SK-N-SH treated with all-trans-retinoic acid at 6 μM for 48 hours (cell line): Measurements from ENCODE around the gene CWC27.

Experiments
- ATAC-seq: fragments of 200-7000 bp; cut with Tn5 transposase; 3 replicates; pipeline ENCODE4 v1.9.1; 2020; ENCODE audit warnings: mild to moderate bottlenecking, moderate library complexity
- ARNTL ChIP-seq: fragments of 450-650 bp; formaldehyde crosslinking; IDR thresholded peaks from 2 replicates; pipeline ENCODE4 v1.5.0; 2020; ENCODE audit warnings: low read depth, mild to moderate bottlenecking, moderate library complexity, borderline replicate concordance
- BACH2 ChIP-seq: fragments of 250-450 bp; sonication (Bioruptor Pico); IDR thresholded peaks from 2 replicates; pipeline ENCODE4 v1.9.0; 2021; ENCODE audit warnings: mild to moderate bottlenecking, borderline replicate concordance
- CSDC2 ChIP-seq: fragments of 250-450 bp; sonication (Bioruptor Pico); IDR thresholded peaks from 2 replicates; pipeline ENCODE4 v1.5.0; 2020; ENCODE audit warnings: mild to moderate bottlenecking, moderate library complexity
- ESRRG ChIP-seq: fragments of 250-450 bp; sonication (Bioruptor Pico); IDR thresholded peaks from 2 replicates; pipeline ENCODE4 v1.6.1; 2021; ENCODE audit warnings: mild to moderate bottlenecking
- GLIS3 ChIP-seq: fragments of 250-450 bp; sonication (Bioruptor Pico); IDR thresholded peaks from 2 replicates; pipeline ENCODE4 v1.5.0; 2020; ENCODE audit warnings: mild to moderate bottlenecking, moderate library complexity
- ISL1 ChIP-seq: fragments of 250-450 bp; sonication (Bioruptor Pico); IDR thresholded peaks from 2 replicates; pipeline ENCODE4 v2.1.2; 2022; ENCODE audit warnings: mild to moderate bottlenecking, moderate library complexity
- OSR1 ChIP-seq: fragments of 250-450 bp; sonication (Bioruptor Pico); IDR thresholded peaks from 2 replicates; pipeline ENCODE4 v1.8.0; 2022; ENCODE audit warnings: moderate library complexity, mild to moderate bottlenecking, inconsistent platforms
- PPARA ChIP-seq: fragments of 250-450 bp; sonication (Bioruptor Pico); IDR thresholded peaks from 2 replicates; pipeline ENCODE4 v1.5.0; 2020; ENCODE audit warnings: mild to moderate bottlenecking, borderline replicate concordance
- RARB ChIP-seq: fragments of 250-450 bp; sonication (Bioruptor Pico); IDR thresholded peaks from 2 replicates; pipeline ENCODE4 v1.8.0; 2021; ENCODE audit warnings: mild to moderate bottlenecking, moderate library complexity
- SNAI2 ChIP-seq: fragments of 250-450 bp; sonication (Bioruptor Pico); IDR thresholded peaks from 2 replicates; pipeline ENCODE4 v1.5.0; 2020; ENCODE audit warnings: mild to moderate bottlenecking, moderate library complexity
- TCF4 ChIP-seq: fragments of 250-450 bp; sonication (Bioruptor Pico); IDR thresholded peaks from 2 replicates; pipeline ENCODE4 v1.8.0; 2021; ENCODE audit warnings: mild to moderate bottlenecking, moderate library complexity, borderline replicate concordance
- TOX ChIP-seq: fragments of 250-450 bp; sonication (Bioruptor Pico); IDR thresholded peaks from 2 replicates; pipeline ENCODE4 v1.8.0; 2021; ENCODE audit warnings: mild to moderate bottlenecking, moderate library complexity, borderline replicate concordance
- ZC3H10 ChIP-seq: fragments of 250-450 bp; sonication (Bioruptor Pico); IDR thresholded peaks from 2 replicates; pipeline ENCODE4 v1.5.1; 2021; ENCODE audit warnings: mild to moderate bottlenecking, moderate library complexity
- ZFP3 ChIP-seq: fragments of 250-450 bp; sonication (Bioruptor Pico); IDR thresholded peaks from 2 replicates; pipeline ENCODE4 v1.5.0; 2020; ENCODE audit warnings: mild to moderate bottlenecking, moderate library complexity
- ZFP30 ChIP-seq: fragments of 450-650 bp; formaldehyde crosslinking; IDR thresholded peaks from 2 replicates; pipeline ENCODE4 v1.5.0; 2022; ENCODE audit warnings: mild to moderate bottlenecking, moderate library complexity
- ZNF565 ChIP-seq: fragments of 450-650 bp; formaldehyde crosslinking; conservative IDR thresholded peaks from 2 replicates; pipeline ENCODE4 v1.5.0; 2020; ENCODE audit warnings: low read depth, mild to moderate bottlenecking, moderate library complexity
- ZNF70 ChIP-seq: fragments of 450-650 bp; formaldehyde crosslinking; IDR thresholded peaks from 2 replicates; pipeline ENCODE4 v1.5.0; 2020; ENCODE audit warnings: mild to moderate bottlenecking, moderate library complexity
- ZNF8 ChIP-seq: fragments of 450-650 bp; formaldehyde crosslinking; IDR thresholded peaks from 2 replicates; pipeline ENCODE4 v1.5.0; 2020; ENCODE audit warnings: mild to moderate bottlenecking, moderate library complexity
- TF ChIP-seq, protein P1 (sequence below): fragments of 250-450 bp; sonication (Bioruptor Pico); IDR thresholded peaks from 2 replicates; pipeline ENCODE4 v1.5.1; 2021; ENCODE audit warnings: mild to moderate bottlenecking, moderate library complexity
- TF ChIP-seq, protein P2 (sequence below): fragments of 250-450 bp; sonication (Bioruptor Pico); IDR thresholded peaks from 2 replicates; pipeline ENCODE4 v1.8.0; 2020; ENCODE audit warnings: mild to moderate bottlenecking, moderate library complexity, borderline replicate concordance
- TF ChIP-seq, protein P3 (sequence below): fragments of 250-450 bp; sonication (Bioruptor Pico); IDR thresholded peaks from 2 replicates; pipeline ENCODE4 v1.8.0; 2021; ENCODE audit warnings: low read depth, mild to moderate bottlenecking, moderate library complexity, borderline replicate concordance
- TF ChIP-seq, protein P4 (sequence below): fragments of 250-450 bp; sonication (Bioruptor Pico); IDR thresholded peaks from 2 replicates; pipeline ENCODE4 v1.5.0; 2020; ENCODE audit warnings: mild to moderate bottlenecking, moderate library complexity
- TF ChIP-seq, protein P5 (sequence below): fragments of 250-450 bp; sonication (Bioruptor Pico); IDR thresholded peaks from 2 replicates; pipeline ENCODE4 v1.5.1; 2020; ENCODE audit warnings: low read depth, mild to moderate bottlenecking, moderate library complexity

Gene CWC27

DNA sequence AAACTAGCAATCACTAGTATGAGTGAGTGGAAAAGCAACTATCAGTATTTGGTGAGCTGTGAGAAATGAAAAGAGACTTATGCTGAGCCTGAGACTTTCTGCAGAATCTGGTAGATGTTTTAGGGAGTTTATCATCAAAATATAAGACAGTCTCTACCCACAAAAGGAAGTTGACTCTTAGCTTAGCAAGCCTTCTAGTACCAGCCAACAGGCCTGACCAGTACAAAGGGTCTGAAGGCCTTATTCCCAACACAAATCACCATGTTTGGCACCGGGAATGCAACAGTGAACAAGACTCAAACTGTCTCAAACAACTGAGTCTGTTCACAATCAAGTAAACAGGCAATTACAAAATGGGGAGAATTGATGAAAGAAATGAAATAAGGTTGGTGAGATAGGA lies 244.4 kb downstream of the CWC27 start (continued):
- TF ChIP-seq, protein P1, sequence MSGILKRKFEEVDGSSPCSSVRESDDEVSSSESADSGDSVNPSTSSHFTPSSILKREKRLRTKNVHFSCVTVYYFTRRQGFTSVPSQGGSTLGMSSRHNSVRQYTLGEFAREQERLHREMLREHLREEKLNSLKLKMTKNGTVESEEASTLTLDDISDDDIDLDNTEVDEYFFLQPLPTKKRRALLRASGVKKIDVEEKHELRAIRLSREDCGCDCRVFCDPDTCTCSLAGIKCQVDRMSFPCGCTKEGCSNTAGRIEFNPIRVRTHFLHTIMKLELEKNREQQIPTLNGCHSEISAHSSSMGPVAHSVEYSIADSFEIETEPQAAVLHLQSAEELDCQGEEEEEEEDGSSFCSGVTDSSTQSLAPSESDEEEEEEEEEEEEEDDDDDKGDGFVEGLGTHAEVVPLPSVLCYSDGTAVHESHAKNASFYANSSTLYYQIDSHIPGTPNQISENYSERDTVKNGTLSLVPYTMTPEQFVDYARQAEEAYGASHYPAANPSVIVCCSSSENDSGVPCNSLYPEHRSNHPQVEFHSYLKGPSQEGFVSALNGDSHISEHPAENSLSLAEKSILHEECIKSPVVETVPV: no peak
- TF ChIP-seq SNAI2 (CRISPR knock-in tag) (no peak), ZNF565 (CRISPR knock-in tag) (no peak), OSR1 (no peak)
- TF ChIP-seq, protein P2, sequence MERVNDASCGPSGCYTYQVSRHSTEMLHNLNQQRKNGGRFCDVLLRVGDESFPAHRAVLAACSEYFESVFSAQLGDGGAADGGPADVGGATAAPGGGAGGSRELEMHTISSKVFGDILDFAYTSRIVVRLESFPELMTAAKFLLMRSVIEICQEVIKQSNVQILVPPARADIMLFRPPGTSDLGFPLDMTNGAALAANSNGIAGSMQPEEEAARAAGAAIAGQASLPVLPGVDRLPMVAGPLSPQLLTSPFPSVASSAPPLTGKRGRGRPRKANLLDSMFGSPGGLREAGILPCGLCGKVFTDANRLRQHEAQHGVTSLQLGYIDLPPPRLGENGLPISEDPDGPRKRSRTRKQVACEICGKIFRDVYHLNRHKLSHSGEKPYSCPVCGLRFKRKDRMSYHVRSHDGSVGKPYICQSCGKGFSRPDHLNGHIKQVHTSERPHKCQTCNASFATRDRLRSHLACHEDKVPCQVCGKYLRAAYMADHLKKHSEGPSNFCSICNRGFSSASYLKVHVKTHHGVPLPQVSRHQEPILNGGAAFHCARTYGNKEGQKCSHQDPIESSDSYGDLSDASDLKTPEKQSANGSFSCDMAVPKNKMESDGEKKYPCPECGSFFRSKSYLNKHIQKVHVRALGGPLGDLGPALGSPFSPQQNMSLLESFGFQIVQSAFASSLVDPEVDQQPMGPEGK (CRISPR knock-in tag): no peak

DNA sequence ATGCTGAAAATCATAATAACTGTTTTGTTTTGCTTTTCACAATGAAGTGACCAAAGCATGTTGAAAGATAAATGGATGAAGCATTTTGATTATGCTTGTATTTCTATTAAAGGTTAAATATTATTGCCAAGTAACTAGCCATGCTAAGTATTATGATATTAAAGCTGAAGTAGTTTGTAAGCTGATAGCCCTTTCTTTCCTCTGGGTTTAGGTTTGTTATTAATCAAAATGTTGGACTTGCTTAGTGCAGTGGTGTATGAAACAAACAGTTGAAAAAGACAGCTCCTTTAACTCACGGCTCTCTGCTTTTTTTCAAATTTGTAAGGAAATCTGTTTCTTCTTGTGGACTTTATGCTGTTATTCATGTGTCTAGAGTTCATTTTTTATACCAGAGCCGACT lies 246.0 kb downstream of the CWC27 start:
- no peak for TF ChIP-seq PPARA
- TF ChIP-seq ZNF565 (CRISPR knock-in tag): no peak
- TF ChIP-seq, protein P2 (CRISPR knock-in tag): no peak
- TF ChIP-seq ZC3H10 (CRISPR knock-in tag): 0 out of 2 replicates have a peak, but pooled peaks have one; percentile 33
- no peak for TF ChIP-seq TCF4 (CRISPR knock-in tag)
- 0 out of 2 replicates have a peak, but pooled peaks have one; percentile 62 for TF ChIP-seq RARB (CRISPR knock-in tag)
- TF ChIP-seq GLIS3 (CRISPR knock-in tag): no peak
- peak; percentile 86 for TF ChIP-seq TOX (CRISPR knock-in tag)
- no peak for TF ChIP-seq ISL1 (CRISPR knock-in tag)
- TF ChIP-seq ZNF70 (CRISPR knock-in tag): no peak
- TF ChIP-seq, all 23 proteins: peak for 3
- peak; percentile 92 for ATAC-seq

DNA sequence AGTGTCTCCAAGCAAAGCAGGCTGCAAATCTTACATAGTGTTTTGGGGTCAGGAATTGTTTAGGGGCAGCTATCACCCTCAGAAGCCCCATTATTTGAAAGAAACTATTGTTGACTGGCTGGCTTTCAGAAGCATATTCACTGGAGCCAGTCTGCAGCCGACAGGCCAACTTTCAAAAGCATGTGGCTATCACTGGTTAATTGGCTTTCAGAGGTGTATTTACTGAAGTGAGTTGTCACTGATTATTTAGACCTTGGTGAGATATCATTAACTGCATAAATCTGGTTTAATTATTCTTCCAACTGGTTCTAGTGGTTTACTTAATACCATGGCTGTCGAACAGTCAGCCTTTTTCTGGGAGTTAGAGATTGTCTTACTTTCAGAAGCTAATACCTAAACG lies 247.0 kb downstream of the CWC27 start:
- ATAC-seq: no peak
- TF ChIP-seq, protein P2 (CRISPR knock-in tag): no peak
- TF ChIP-seq BACH2: no peak
- no peak for TF ChIP-seq ESRRG
- no peak for TF ChIP-seq ZNF565 (CRISPR knock-in tag)
- TF ChIP-seq TOX (CRISPR knock-in tag): no peak
- TF ChIP-seq, protein P3, sequence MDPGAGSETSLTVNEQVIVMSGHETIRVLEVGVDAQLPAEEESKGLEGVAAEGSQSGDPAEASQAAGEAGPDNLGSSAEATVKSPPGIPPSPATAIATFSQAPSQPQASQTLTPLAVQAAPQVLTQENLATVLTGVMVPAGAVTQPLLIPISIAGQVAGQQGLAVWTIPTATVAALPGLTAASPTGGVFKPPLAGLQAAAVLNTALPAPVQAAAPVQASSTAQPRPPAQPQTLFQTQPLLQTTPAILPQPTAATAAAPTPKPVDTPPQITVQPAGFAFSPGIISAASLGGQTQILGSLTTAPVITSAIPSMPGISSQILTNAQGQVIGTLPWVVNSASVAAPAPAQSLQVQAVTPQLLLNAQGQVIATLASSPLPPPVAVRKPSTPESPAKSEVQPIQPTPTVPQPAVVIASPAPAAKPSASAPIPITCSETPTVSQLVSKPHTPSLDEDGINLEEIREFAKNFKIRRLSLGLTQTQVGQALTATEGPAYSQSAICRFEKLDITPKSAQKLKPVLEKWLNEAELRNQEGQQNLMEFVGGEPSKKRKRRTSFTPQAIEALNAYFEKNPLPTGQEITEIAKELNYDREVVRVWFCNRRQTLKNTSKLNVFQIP (CRISPR knock-in tag): no peak
- no peak for TF ChIP-seq ZFP30
- no peak for TF ChIP-seq RARB (CRISPR knock-in tag)
- TF ChIP-seq CSDC2: no peak
- no peak for TF ChIP-seq ARNTL (CRISPR knock-in tag)
- no peak for TF ChIP-seq ZNF8
- TF ChIP-seq SNAI2 (CRISPR knock-in tag): no peak

DNA sequence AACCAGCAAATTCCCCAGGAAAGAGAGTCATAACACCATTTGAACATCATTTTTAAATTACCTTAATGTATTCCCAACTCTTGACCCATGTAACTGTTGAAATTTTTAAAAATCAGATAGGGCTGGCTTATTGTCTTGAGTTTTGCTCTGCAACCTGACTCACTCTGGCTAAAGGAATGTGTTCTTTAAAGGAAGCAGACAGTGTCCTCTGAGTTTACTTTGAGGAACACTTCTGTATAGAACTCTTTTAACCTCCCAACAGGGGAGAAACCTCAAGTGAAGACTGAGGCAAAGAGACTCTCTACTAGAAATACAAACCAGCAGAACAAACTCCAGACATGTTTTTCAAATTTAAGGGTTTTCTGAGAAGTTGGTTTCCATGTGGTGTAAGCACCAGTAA lies 248.9 kb downstream of the CWC27 start:
- ATAC-seq: peak; percentile 19; the same call in 2 of the 3 replicates
- TF ChIP-seq, protein P4, sequence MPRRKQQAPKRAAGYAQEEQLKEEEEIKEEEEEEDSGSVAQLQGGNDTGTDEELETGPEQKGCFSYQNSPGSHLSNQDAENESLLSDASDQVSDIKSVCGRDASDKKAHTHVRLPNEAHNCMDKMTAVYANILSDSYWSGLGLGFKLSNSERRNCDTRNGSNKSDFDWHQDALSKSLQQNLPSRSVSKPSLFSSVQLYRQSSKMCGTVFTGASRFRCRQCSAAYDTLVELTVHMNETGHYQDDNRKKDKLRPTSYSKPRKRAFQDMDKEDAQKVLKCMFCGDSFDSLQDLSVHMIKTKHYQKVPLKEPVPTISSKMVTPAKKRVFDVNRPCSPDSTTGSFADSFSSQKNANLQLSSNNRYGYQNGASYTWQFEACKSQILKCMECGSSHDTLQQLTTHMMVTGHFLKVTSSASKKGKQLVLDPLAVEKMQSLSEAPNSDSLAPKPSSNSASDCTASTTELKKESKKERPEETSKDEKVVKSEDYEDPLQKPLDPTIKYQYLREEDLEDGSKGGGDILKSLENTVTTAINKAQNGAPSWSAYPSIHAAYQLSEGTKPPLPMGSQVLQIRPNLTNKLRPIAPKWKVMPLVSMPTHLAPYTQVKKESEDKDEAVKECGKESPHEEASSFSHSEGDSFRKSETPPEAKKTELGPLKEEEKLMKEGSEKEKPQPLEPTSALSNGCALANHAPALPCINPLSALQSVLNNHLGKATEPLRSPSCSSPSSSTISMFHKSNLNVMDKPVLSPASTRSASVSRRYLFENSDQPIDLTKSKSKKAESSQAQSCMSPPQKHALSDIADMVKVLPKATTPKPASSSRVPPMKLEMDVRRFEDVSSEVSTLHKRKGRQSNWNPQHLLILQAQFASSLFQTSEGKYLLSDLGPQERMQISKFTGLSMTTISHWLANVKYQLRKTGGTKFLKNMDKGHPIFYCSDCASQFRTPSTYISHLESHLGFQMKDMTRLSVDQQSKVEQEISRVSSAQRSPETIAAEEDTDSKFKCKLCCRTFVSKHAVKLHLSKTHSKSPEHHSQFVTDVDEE (CRISPR knock-in tag): no peak
- TF ChIP-seq, protein P5, sequence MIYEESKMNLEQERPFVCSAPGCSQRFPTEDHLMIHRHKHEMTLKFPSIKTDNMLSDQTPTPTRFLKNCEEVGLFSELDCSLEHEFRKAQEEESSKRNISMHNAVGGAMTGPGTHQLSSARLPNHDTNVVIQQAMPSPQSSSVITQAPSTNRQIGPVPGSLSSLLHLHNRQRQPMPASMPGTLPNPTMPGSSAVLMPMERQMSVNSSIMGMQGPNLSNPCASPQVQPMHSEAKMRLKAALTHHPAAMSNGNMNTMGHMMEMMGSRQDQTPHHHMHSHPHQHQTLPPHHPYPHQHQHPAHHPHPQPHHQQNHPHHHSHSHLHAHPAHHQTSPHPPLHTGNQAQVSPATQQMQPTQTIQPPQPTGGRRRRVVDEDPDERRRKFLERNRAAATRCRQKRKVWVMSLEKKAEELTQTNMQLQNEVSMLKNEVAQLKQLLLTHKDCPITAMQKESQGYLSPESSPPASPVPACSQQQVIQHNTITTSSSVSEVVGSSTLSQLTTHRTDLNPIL: no peak
- TF ChIP-seq GLIS3 (CRISPR knock-in tag) (no peak), ZNF565 (CRISPR knock-in tag) (no peak), ZFP3 (CRISPR knock-in tag) (no peak), ZFP30 (no peak), PPARA (no peak), TOX (CRISPR knock-in tag) (no peak)
